RWPE1 (cell line): Measurements from ENCODE around the gene EMC9.

Source experiments
- CTCF ChIA-PET: fragments of 350-600 bp; sonication (Branson Sonifier 250); formaldehyde crosslinking; extraction: SDS; loops from one replicate; lab custom pipeline; 2021; lab: Yijun Ruan, JAX
- POLR2A ChIA-PET: fragments of 400-600 bp; formaldehyde crosslinking; extraction: SDS; loops from one replicate; lab custom pipeline; 2020; ENCODE audit warnings: antibody characterized with exemption; ENCODE audit not compliant: low non-redundant PET; lab: Yijun Ruan, JAX
- DNase-seq: peaks from one replicate; pipeline ENCODE4 v3.0.0; 2012; ENCODE audit warnings: low spot score
- H3K27ac ChIP-seq: fragments of 450-650 bp; 2 replicates; pipeline ENCODE4 v1.5.1; 2017
- TF ChIP-seq, protein P1 (sequence below): fragments of 450-650 bp; conservative IDR thresholded peaks from 2 replicates; pipeline ENCODE4 v1.5.1; 2017; ENCODE audit warnings: low read depth, mild to moderate bottlenecking

Gene EMC9

DNA sequence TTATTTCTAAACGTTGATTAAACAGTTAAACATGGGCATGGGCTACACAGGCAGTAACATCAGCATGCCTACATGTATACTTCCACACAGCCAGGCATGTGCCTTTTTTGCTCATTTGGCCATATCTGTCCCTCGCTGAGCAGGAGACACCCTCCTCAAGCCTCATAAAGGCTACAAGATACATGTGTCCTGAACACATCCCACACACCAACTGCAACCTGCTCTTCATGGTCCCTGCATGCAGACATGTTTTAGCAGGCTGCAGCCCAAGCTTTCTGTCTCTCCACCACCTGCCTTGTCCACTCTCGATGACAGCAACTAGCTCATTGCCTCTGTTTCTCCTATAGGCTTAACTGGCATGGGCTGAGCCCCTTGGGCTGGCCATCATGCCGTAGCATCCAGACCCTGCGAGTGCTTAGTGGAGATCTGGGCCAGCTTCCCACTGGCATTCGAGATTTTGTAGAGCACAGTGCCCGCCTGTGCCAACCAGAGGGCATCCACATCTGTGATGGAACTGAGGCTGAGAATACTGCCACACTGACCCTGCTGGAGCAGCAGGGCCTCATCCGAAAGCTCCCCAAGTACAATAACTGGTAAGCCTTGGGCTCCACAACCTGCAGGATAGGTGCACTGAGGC is 44.7 kb downstream of the EMC9 start:
- ChIA-PET POLR2A (interaction anchor here (0.7 kb wide), 2 partner anchors 12 to 202 kb away, joined by 3 to 5 read pairs; no protein-coding TSS in a partner anchor), CTCF (interaction anchor here (1.4 kb wide), 1 partner anchor 12 kb away, joined by 4 read pairs; no protein-coding TSS in a partner anchor)
- peak overlapping the region; percentile 88 for H3K27ac ChIP-seq
- TF ChIP-seq, protein P1, sequence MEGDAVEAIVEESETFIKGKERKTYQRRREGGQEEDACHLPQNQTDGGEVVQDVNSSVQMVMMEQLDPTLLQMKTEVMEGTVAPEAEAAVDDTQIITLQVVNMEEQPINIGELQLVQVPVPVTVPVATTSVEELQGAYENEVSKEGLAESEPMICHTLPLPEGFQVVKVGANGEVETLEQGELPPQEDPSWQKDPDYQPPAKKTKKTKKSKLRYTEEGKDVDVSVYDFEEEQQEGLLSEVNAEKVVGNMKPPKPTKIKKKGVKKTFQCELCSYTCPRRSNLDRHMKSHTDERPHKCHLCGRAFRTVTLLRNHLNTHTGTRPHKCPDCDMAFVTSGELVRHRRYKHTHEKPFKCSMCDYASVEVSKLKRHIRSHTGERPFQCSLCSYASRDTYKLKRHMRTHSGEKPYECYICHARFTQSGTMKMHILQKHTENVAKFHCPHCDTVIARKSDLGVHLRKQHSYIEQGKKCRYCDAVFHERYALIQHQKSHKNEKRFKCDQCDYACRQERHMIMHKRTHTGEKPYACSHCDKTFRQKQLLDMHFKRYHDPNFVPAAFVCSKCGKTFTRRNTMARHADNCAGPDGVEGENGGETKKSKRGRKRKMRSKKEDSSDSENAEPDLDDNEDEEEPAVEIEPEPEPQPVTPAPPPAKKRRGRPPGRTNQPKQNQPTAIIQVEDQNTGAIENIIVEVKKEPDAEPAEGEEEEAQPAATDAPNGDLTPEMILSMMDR = no peak
- DNase-seq = no peak

DNA sequence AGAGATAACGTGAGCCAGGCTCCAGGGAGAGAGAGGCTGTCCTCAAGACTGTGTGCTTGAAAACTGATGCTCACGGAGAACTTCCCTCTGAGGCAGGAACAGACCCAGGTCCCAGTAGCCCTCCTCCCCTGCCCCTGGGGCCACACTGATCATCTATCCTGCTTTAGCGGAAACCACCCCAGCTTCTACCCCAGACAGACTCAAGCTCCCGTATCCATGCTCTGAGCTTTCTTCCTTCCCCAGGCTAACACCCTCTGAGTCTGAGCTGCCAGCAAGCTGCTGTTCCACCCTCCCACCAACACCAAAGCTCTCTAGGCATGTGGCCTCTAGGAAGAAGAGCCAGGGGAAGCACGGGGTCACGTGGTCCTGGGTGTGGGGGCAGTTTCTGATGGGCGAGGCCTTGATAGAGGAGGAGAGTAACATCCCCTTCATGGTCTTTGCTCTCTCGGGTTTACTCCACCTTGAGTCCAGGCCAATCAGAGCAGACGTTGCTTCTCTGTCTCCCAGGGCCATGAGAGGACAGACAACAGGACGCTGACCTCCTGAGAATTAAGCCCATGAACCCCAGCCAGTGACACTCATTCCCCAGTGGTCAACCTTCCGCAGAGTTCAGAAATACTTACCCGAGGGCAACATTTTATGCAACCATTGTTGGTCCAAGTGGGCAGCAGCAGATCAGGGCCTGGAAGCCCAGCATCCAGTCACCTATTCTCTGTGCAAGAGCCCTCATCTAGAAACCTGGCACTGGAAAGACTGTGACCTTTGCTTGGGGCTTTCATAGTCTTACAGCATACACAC is 45.9 kb downstream of the EMC9 start:
- no peak for DNase-seq
- H3K27ac ChIP-seq = peak overlapping the region; percentile 88
- POLR2A ChIA-PET = interaction anchor here (0.6 to 0.7 kb wide), 3 partner anchors 20 to 541 kb away, joined by 3 to 5 read pairs (median 4); no protein-coding TSS in a partner anchor
- TF ChIP-seq, protein P1 = no peak
- CTCF ChIA-PET = interaction anchor here (1.3 to 6.1 kb wide), 2 partner anchors 13 to 38 kb away, joined by 5 to 51 read pairs; no protein-coding TSS in a partner anchor

DNA sequence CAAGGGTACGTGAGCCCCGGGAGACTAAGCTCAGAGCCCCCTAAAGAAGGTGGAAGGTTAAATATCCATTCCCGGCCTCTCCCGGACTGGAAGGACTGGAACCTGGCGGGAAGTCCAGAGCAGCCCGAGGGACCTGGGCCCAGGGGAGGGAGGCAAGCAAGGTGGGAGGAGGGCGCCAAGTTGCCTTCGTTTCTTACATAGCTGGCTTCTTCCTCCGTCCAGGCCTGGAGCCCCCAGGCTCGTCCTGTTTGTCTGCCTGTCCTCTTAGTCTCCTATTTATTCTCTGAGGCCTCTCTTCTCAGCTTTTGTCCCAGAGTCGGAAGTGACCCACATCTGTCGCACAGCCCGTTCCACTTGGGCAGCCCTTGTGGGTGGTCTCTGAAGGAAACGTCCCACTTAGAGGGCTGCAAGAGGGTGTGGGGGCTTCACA is 46.5 kb downstream of the EMC9 start:
- POLR2A ChIA-PET = interaction anchor here (0.6 to 1.4 kb wide), 5 partner anchors 14 to 540 kb away, joined by 3 to 5 read pairs (median 4); no protein-coding TSS in a partner anchor
- CTCF ChIA-PET = interaction anchor here (1.3 to 6.1 kb wide), 2 partner anchors 14 to 37 kb away, joined by 5 to 51 read pairs; no protein-coding TSS in a partner anchor
- TF ChIP-seq, protein P1 = no peak
- DNase-seq = no peak
- H3K27ac ChIP-seq = peak overlapping the region; percentile 88

DNA sequence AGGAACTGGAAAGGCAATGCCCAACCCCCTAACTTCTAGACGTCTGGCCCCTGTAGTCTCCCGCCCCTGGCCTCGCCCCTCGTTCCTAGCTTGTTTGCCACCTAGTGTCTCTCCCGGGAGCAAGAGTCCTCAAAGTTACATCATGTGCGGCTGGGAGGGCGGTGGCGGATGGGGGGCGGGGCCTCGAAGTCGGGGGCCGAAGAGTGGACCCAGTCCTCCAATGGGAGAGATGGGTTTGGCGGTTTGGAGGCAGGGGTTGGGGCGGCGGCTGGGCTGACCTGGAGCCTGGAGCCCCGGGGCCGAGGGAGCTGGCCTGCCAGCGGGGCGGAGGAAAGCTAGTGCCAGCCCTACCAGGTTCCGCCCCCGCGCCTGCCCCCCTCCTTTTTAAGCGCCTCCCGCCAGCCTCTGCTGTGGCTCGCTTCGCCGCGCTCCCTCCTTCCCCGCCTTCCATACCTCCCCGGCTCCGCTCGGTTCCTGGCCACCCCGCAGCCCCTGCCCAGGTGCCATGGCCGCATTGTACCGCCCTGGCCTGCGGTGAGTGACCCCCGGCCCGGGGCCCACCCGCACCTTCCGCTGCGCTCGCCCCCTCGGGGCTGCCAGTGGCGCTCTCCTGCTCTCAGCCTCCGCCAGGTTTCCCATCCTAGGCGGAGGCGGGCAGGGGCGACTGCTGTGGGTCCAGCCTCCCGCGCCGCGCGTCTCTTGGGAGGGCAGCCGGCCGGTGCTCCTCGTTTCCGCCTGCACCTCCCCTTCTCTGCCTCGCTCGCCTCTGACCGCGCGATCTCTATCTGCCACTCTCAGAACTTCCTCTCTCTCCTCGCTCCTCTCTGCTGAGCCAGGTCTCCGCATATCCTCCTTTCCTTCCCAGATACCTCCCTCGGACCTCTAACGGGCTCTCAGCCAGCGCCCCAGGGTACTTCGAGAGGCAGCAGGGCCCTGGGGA is 47.2 kb downstream of the EMC9 start, which contains the start of gene PCK2:
Gene PCK2 (plus strand): TSS at position 411 of the 940 bp plus-strand sequence. CDS start 95 bp downstream, at position 506.
- CTCF ChIA-PET = interaction anchor here (0.6 to 6.1 kb wide), 5 partner anchors 15 to 271 kb away, joined by 3 to 51 read pairs (median 4); no protein-coding TSS in a partner anchor
- H3K27ac ChIP-seq = peak within 1 kb of the TSS; percentile 88
- POLR2A ChIA-PET = interaction anchor here (0.6 to 1.4 kb wide), 6 partner anchors 15 to 539 kb away, joined by 3 to 5 read pairs (median 4); partner anchors contain the start of genes DCAF11 and EMC9
- peak; percentile 97 for DNase-seq
- TF ChIP-seq, protein P1 = no peak

DNA sequence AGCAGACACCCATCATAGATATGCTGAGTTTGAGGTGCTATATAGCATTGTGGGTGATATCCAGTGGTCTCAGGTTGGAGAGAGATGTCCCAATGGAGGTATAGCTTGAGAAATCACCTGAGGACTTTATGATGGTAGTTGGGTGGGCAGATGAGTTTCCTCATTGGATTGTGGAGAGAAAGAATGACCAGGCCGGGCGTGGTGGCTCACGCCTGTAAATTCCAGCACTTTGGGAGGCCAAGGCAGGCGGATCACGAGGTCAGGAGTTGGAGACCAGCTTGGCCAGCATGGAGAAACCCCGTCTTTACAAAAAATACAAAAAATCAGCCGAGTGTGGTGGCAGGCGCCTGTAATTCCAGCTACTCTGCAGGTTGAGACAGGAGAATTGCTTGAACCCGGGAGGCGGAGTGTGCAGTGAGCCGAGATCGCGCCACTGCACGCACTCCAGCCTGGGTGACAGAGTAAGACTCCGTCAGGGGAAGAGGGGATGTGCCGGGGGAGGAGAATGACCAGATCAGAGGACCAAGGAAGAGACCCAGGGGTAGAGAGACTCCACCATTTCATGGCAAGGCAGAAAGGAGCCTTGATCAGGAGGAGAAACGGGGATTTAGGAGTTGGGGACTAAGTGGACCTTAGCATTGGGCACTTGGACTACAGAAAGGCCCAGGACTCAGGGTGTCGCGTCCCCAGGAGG is 48.0 kb downstream of the EMC9 start:
- TF ChIP-seq, protein P1 = no peak

More for the DNA sequence above, 48.0 kb downstream of the EMC9 start:
- H3K27ac ChIP-seq = peak overlapping the region; percentile 88
- ChIA-PET POLR2A (interaction anchor here (0.6 to 1.4 kb wide), 5 partner anchors 15 to 80 kb away, joined by 3 to 5 read pairs (median 4); partner anchors contain the start of genes DCAF11 and EMC9), CTCF (interaction anchor here (1.3 to 6.1 kb wide), 3 partner anchors 15 to 36 kb away, joined by 4 to 51 read pairs (median 4); no protein-coding TSS in a partner anchor)
- DNase-seq = no peak
